G401.6 (cell line): ENCODE data around the gene ABCG8.

ENCODE experiments used
- FAIRE-seq: peaks from 2 replicates; lab custom pipeline; 2012; peaks lifted over from hg19 to GRCh38; lab: Jason Lieb, UNC

ABCG8 gene

GRCh38 chr2:43826305-43827250, 12.2 kb upstream of the ABCG8 start:
- no peak for FAIRE-seq

GRCh38 chr2:43831543-43832294, 7.1 kb upstream of the ABCG8 start:
- FAIRE-seq: no peak

GRCh38 chr2:43832457-43832856, 6.3 kb upstream of the ABCG8 start:
- FAIRE-seq: no peak

DNA sequence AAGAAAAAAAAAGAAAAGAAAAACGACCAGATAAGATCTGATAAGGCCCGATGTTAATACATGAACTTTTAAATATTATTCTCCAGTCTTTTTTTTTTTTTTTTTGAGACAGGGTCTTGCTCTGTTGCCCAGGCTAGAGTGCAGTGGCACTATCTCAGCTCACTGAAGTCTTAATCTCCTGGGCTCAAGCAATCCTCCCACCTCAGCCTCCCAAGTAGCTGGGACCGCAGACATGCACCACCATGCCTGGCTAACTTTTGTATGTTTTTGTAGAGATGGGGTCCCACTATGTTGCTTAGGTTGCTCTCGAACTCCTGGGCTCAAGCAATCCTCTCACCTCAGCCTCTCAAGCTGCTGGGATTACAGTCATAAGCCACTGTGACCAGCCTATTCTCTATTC, 1.7 kb upstream of the ABCG8 start:
- no peak for FAIRE-seq

GRCh38 chr2:43837831-43838559, 776 bp upstream of the ABCG8 start:
- FAIRE-seq: no peak

GRCh38 chr2:43839776-43840564, 1.2 kb downstream of the ABCG8 start:
- no peak for FAIRE-seq

GRCh38 chr2:43840965-43841364, 2.2 kb downstream of the ABCG8 start:
- FAIRE-seq: no peak

DNA sequence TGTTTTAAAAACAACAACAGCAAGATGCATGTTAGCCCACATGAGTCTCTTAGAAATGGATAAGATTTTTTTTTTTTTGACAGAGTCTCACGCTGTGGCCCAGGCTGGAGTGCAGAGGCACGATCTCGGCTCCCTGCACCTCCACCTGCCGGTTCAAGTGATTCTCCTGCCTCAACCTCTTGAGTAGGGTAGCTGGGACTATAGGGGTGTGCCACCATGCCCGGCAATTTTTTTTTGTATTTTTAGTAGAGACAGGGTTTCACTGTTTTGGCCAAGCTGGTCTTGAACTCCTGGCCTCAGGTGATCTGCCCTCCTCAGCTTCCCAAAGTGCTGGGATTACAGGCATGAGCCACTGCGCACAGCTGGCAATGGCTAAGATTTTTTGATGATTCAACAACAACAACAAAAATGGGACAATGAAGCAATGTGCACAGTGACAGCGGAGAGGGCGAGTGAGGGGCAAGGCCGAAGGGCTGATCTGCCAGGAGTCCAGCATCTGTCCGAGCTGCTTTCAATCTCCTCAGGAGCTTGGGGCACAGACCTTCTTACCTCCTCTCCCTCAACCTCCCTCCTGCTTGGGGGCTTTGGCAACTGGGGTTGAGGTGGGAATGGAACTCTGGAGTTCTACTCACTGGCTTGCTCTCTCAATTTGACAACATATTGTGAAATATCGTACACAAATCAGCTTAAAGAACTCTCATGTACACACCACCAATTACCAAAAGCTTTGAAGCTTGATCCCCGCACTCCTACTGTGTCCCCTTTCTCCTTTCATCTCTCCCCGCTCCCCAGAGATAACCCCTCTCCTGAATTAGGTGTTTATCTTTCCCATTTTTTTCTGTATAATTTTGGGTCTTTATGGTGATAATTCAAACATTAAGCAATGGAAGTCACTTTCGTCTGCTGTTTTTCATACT, 3.4 kb downstream of the ABCG8 start:
- no peak for FAIRE-seq

- no peak for FAIRE-seq
Observed at GRCh38 chr2:43842866-43843226, 4.1 kb downstream of the ABCG8 start.

DNA sequence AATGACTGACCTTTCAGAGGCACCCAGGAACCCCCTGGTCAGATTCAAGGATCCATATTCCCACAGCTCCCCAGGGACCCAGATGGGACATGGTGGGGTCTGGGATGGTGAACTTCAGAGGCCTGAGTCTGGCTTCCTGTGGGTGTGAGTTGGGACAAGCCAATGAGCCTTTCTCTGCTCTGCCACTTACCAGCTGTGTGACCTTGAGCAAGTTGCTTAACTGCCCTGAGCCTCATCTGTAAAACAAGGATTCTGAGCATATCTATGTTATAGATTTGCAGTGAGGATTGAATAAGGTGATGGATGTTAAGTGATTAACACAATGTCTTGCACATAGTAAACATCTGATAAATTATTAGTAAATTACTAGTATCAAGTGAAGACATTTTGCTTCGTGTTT, 6.4 kb downstream of the ABCG8 start:
- FAIRE-seq: no peak

DNA sequence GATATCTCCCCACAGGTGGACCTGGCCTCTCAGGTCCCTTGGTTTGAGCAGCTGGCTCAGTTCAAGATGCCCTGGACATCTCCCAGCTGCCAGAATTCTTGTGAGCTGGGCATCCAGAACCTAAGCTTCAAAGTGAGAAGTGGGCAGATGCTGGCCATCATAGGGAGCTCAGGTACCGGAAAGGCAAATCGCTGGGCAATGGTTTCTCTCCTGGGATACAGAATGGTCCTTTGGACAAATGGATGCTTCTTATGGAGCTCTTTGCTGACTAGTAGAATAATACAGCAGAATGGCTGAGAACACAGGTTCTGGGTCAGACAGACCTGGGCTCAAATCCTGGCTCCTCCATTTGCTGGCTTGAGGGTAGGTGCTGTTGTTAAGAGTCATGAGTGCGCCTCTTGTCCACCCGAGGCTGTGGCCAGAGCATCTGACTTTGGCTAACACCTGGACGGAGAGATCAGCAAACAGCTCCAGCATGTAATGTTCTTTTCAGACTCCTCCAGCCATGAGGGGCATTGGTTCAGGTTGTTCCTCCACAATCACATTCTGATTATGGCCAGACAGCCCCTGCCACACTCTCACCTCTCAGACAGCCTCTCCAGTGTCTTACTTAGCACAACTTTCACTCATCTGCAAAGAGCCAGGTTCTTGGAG, 7.5 kb downstream of the ABCG8 start:
- FAIRE-seq: no peak

DNA sequence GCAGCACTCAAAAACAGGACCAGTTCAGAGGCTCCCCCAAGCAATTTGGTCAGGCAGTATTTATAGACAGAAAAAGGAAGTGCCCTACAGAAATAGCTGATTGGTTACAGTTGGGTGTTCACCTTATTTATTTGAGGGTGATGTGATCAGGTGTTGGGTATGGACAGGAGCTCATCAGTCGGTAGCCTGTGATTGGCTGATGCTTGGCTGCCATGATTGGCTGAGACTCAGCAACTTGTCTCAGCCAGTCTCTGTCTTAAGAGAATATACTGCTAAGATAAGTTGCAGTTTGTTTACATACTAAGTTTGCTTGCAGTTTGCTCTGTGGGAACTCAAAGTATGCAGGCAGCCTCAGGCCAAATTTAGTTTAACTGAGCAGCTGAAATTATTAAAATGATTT, 9.4 kb downstream of the ABCG8 start:
- FAIRE-seq: no peak

- FAIRE-seq: no peak
Observed at GRCh38 chr2:43851011-43851980, 12.5 kb downstream of the ABCG8 start.

DNA sequence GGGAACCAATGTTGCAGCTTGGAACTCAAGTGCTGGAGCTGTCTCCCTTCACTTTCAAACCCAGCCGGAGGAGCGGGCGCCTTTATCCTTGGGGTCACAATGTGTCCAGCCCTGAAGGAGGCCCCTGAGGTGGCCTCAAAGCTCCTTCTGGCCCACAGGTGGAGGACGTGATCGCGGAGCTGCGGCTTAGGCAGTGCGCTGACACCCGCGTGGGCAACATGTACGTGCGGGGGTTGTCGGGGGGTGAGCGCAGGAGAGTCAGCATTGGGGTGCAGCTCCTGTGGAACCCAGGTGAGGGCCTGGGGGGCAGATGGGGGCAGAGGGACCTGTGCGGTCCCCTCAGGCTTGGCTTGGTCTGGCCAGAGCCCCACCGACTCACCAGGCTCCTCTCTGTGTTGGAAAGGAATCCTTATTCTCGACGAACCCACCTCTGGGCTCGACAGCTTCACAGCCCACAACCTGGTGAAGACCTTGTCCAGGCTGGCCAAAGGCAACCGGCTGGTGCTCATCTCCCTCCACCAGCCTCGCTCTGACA, 13.5 kb downstream of the ABCG8 start:
- FAIRE-seq: no peak

DNA sequence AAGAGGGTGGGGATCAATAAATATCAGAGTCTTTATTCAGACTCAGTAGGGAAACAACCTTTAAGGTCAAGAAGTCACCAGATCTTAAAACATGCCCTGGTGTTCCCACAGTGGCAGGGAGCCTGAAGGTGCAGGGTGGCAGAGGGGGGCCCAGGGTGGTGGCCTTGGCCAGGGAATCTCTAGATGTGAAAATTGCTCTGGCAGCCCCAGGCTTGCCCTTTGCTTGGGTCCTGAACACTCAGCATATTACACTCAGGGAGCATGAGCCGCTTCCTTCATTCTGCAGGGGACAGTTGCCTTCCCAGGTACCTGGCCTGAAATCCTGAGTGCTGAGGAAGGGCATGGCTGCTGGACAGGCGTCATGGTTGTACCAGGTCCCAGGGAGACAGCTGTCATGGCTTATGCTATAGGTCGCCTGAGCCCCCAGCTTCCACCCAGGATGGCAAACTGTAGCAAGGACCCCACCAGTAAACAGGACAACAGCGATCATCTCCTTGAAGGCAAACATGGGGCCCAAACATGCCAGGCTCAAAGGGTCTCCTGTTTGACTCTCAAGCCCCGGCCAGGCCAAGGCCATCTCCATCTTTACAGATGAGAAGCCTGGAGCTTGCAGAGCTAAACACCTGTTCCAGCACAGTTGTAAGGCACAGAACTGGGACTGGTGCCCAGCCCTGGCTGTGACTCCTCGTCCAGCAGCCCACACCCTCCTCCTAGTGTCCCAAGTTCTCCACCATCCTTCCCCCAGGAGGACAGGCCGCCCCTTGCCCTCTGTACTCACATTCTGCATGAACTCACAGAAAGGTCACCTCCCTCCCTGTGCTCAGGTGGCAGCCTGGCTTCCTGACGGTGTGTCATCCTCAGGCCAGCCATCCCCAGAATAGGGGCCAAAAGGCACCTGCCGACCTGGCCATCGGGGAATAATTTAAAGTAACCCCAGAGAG, 14.6 kb downstream of the ABCG8 start:
- no peak for FAIRE-seq

GRCh38 chr2:43854671-43855070, 15.9 kb downstream of the ABCG8 start:
- FAIRE-seq: no peak

DNA sequence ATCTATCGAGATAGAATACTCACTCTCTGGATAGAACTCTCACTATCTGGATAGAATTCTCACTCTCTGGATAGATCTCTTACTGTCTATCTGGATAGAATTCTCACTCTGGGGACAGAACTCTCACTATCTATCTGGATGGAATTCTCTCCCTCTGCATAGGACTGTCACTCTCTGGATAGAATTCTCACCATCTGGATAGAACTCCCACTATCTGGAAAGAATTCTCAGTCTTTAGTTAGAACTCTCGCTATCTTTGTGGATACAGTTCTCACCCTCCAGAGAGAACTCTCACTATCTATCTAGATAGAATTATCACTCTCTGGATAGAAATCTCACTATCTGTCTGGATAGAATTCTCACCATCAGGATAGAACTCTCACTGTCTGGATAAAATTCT, 16.5 kb downstream of the ABCG8 start:
- no peak for FAIRE-seq

DNA sequence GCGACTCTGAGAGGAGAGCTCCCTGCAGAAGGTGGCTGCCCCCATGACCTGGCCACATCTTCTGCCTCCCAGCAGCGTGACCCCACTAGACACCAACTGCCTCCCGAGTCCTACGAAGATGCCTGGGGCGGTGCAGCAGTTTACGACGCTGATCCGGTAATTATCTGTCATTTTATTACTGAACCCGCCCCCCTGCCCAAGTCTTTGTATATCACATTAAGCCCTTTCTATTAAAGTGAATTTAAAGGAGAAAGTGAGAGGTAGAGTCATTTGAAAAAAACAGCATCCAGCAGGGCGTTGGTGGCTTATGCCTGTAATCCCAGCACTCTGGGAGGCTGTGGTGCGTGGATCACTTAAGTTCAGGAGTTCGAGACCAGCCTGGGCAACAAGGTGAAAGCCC, 33.4 kb downstream of the ABCG8 start:
- FAIRE-seq: no peak
